GM12878 (cell line): ENCODE data around the gene RAB25. TPM values are rescaled to one million over a fixed set of nuclear protein-coding genes. Genes with fewer than 3 reads are reported as not detected.

Experiments used
- ATAC-seq: fragments of 200-7000 bp; cut with Tn5 transposase; 3 replicates; pipeline ENCODE4 v1.9.1; 2020; ENCODE audit warnings: mild to moderate bottlenecking, moderate library complexity
- BruUV-seq: library from RNA; stranded (reverse); fragments of 400-500 nt; replicated peaks from 2 replicates; lab custom pipeline; 2021; lab: Mats Ljungman, UMichigan
- CTCF ChIA-PET: fragments of 300-600 bp; sonication (Branson Sonifier 250); formaldehyde crosslinking; extraction: SDS; loops from one replicate; lab custom pipeline; 2021; ENCODE audit warnings: inconsistent platforms; lab: Yijun Ruan, JAX
- POLR2A ChIA-PET: fragments of 350-600 bp; formaldehyde crosslinking; extraction: SDS; loops from one replicate; lab custom pipeline; 2021; ENCODE audit warnings: inconsistent platforms; lab: Charles Lee
- RAD21 ChIA-PET: fragments of 300-600 bp; sonication (Branson Sonifier 250); formaldehyde crosslinking; loops from one replicate; lab custom pipeline; 2023; ENCODE audit warnings: antibody characterized with exemption; ENCODE audit not compliant: unreplicated experiment; lab: Charles Lee
- SMC1A ChIA-PET: fragments of 300-600 bp; sonication (Branson Sonifier 250); formaldehyde crosslinking; loops from one replicate; lab custom pipeline; 2023; ENCODE audit not compliant: unreplicated experiment, uncharacterized antibody; lab: Charles Lee
- DNase-seq: peaks from one replicate; pipeline ENCODE4 v3.0.0-alpha.2; 2011; ENCODE audit warnings: low read depth, low spot score
- FAIRE-seq: peaks from 3 replicates; lab custom pipeline; 2011; peaks lifted over from hg19 to GRCh38; lab: Jason Lieb, UNC
- H2AFZ ChIP-seq: 2 replicates; pipeline ENCODE4 v1.6.0; 2011; ENCODE audit warnings: low read depth, low read length, control low read depth; ENCODE audit not compliant: control insufficient read depth
- H3K27ac ChIP-seq: 2 replicates; pipeline ENCODE4 v1.5.1; 2011; ENCODE audit warnings: control low read depth; ENCODE audit not compliant: control insufficient read depth, insufficient read depth
- H3K27me3 ChIP-seq, 2 experiments: replicated peaks in 1 of 2; 2 replicates each; pipeline versions ENCODE4 v1.6.0 to v1.6.1; 2011; ENCODE audit warnings: low read length in 1 of 2; ENCODE audit not compliant: control insufficient read depth in 2 of 2, insufficient read depth in 2 of 2
- H3K36me3 ChIP-seq, 2 experiments: 2 replicates each; pipeline ENCODE4 v1.5.1; 2011; ENCODE audit warnings: low read length in 1 of 2; ENCODE audit not compliant: control insufficient read depth in 2 of 2, insufficient read depth in 2 of 2
- H3K4me1 ChIP-seq: 2 replicates; pipeline ENCODE4 v1.6.1; 2011; ENCODE audit warnings: mild to moderate bottlenecking, low read length, moderate library complexity, mixed read lengths; ENCODE audit not compliant: control insufficient read depth, insufficient read depth
- H3K4me2 ChIP-seq: 2 replicates; pipeline ENCODE4 v1.6.0; 2011; ENCODE audit warnings: control low read depth; ENCODE audit not compliant: control insufficient read depth, insufficient read depth
- H3K4me3 ChIP-seq: fragments of 200-600 bp; sonication (generic); 2 replicates; pipeline ENCODE4 v1.5.1; 2016
- H3K79me2 ChIP-seq: 2 replicates; pipeline ENCODE4 v1.6.0; 2011; ENCODE audit warnings: low read length; ENCODE audit not compliant: control insufficient read depth, insufficient read depth
- H3K9ac ChIP-seq: 2 replicates; pipeline ENCODE4 v1.8.0; 2011; ENCODE audit warnings: low read length, control low read depth, mixed read lengths; ENCODE audit not compliant: control insufficient read depth, insufficient read depth
- H3K9me3 ChIP-seq: replicated peaks from 3 replicates; pipeline ENCODE4 v1.5.1; 2011; ENCODE audit warnings: mild to moderate bottlenecking, low read length; ENCODE audit not compliant: control insufficient read depth, insufficient read depth
- H4K20me1 ChIP-seq: 2 replicates; pipeline ENCODE4 v1.6.0; 2011; ENCODE audit not compliant: control insufficient read depth, insufficient read depth
- CBFB ChIP-seq: IDR thresholded peaks from 2 replicates; pipeline ENCODE4 v1.6.1; 2016; ENCODE audit warnings: antibody characterized with exemption, low read depth
- DPF2 ChIP-seq: fragments of 450-650 bp; IDR thresholded peaks from 2 replicates; pipeline ENCODE4 v1.6.1; 2017; ENCODE audit warnings: mild to moderate bottlenecking
- HDAC6 ChIP-seq: fragments of 200-600 bp; sonication (generic); IDR thresholded peaks from one replicate; pipeline ENCODE4 v1.8.0; 2017; ENCODE audit warnings: antibody characterized with exemption; ENCODE audit not compliant: unreplicated experiment
- IRF4 ChIP-seq: IDR thresholded peaks from 2 replicates; pipeline ENCODE4 v1.6.1; 2011; ENCODE audit warnings: low read depth, low read length
- POLR2A ChIP-seq: IDR thresholded peaks from 2 replicates; pipeline ENCODE4 v1.6.1; 2011; ENCODE audit warnings: low read depth, mild to moderate bottlenecking, low read length
- ZNF622 ChIP-seq: fragments of 450-650 bp; IDR thresholded peaks from 2 replicates; pipeline ENCODE4 v1.6.1; 2017; ENCODE audit warnings: mild to moderate bottlenecking, inconsistent platforms
- WGBS: methylation state at CpG from one replicate; pipeline ENCODE4 v1.1.6; 2016; ENCODE audit warnings: low lambda C conversion rate; ENCODE audit not compliant: insufficient replicate concordance, insufficient coverage; ENCODE audit errors: missing lambda C conversion rate; 5-methylcytosine and 5-hydroxymethylcytosine counted together
- in situ Hi-C: fragments of 300-500 bp; cut with MboI; formaldehyde crosslinking; loops from 9 replicates; pipeline ENCODE4 v1.14.3; 2018; ENCODE audit warnings: mixed read lengths
- intact Hi-C: fragments of 100-400 bp; cut with micrococcal nuclease; formaldehyde crosslinking; loops from one replicate; pipeline ENCODE4 v1.14.2; 2022; ENCODE audit not compliant: unreplicated experiment
- polyA plus RNA-seq, 11 experiments: library from polyadenylated mRNA; depleted of rRNA in 4 of 11; unstranded in 6 of 11; stranded (reverse) in 5 of 11; fragments of >200 nt; fragmentation: Nextera tagmentation in 4 of 11; fragmentation: Illumina TruSeq in 1 of 11; extraction: Ambion mirVana in 4 of 11; extraction: Trizol in 1 of 11; gene quantifications; 1 replicate in 1 of 11; 2 replicates in 10 of 11; pipeline versions ENCODE4 v1.2.1 to v1.2.3, GENCODE V29; 2011 to 2016; ENCODE audit warnings: inconsistent platforms in 2 of 11, missing spikeins in 2 of 11, low read depth in 1 of 11
- total RNA-seq, 4 experiments: library from RNA; depleted of rRNA in 3 of 4; stranded (reverse); fragments of >200 nt in 3 of 4; fragmentation: Illumina TruSeq in 1 of 4; extraction: Trizol in 1 of 4; gene quantifications; 2 replicates each; pipeline versions ENCODE4 v1.2.1 to v1.2.3, GENCODE V29; 2013 to 2021
- TF ChIP-seq, protein P1 (sequence below): fragments of 450-650 bp; IDR thresholded peaks from 2 replicates; pipeline ENCODE4 v1.6.1; 2016; ENCODE audit warnings: mild to moderate bottlenecking
- TF ChIP-seq, protein P2 (sequence below): fragments of 450-650 bp; IDR thresholded peaks from 2 replicates; pipeline ENCODE4 v1.6.1; 2017; ENCODE audit warnings: borderline replicate concordance
- TF ChIP-seq, protein P3 (sequence below): fragments of 450-650 bp; IDR thresholded peaks from 2 replicates; pipeline ENCODE4 v1.6.1; 2016; ENCODE audit warnings: mild to moderate bottlenecking
- TF ChIP-seq, protein P4 (sequence below): IDR thresholded peaks from 2 replicates; pipeline ENCODE4 v1.6.1; 2012; ENCODE audit warnings: improper control_type of control experiment, low read depth, low read length; ENCODE audit not compliant: insufficient replicate concordance

The RAB25 gene
- total and polyA plus RNA-seq, 10 of the 15 experiments (the other 5 are each of a cell fraction or from before 2014, with no cell fraction given): 0.16 to 0.36 (median 0.22) TPM; not detected in 7

- intact Hi-C loops (loop anchor here (10.0 kb wide), 1 partner anchor 193 kb away; the partner anchor contains the start of genes SMG5 and TMEM79), in situ Hi-C loops (loop anchor here (5.0 kb wide), 2 partner anchors 41 to 131 kb away; no protein-coding TSS in a partner anchor)
- ChIA-PET POLR2A (interaction anchor here (1.2 to 2.2 kb wide), 2 partner anchors 32 to 37 kb away, joined by 4 to 9 read pairs; no protein-coding TSS in a partner anchor), SMC1A (interaction anchor here (2.4 to 23.8 kb wide), 2 partner anchors 12 to 33 kb away, joined by 5 to 874 read pairs; partner anchors contain the start of gene LMNA), CTCF (interaction anchor here (0.7 to 21.5 kb wide), 19 partner anchors 8 to 294 kb away, joined by 3 to 1294 read pairs (median 4); partner anchors contain the start of gene LMNA), RAD21 (interaction anchor here (0.6 to 22.4 kb wide), 7 partner anchors 30 to 227 kb away, joined by 3 to 695 read pairs (median 3); partner anchors contain the start of gene LMNA)
- no TSS peak for BruUV-seq
- ATAC-seq (no peak), FAIRE-seq (no peak), DNase-seq (no peak)
- Histone ChIP-seq H3K9ac (no peak overlapping the region), H3K79me2 (peaks cover 2% of the 10 kb centered on the region; the same call in 1 of the 2 replicates), H3K9me3 (no peaks in the 10 kb centered on the region), H3K27me3 (no peaks in the 10 kb centered on the region), H4K20me1 (no peaks in the 10 kb centered on the region), H3K36me3 (no peaks in the 10 kb centered on the region), H3K27ac (no peak overlapping the region), H3K4me2 (no peak overlapping the region), H3K4me1 (peaks cover 13% of the 10 kb centered on the region), H3K4me3 (no peak overlapping the region), H2AFZ (no peak overlapping the region)
- WGBS: 71% methylated on average over 2 of the region's 2 CpGs
- TF ChIP-seq HDAC6 (no peak), DPF2 (no peak), IRF4 (no peak), POLR2A (no peak), ZNF622 (no peak), CBFB (no peak)
- TF ChIP-seq, protein P1, sequence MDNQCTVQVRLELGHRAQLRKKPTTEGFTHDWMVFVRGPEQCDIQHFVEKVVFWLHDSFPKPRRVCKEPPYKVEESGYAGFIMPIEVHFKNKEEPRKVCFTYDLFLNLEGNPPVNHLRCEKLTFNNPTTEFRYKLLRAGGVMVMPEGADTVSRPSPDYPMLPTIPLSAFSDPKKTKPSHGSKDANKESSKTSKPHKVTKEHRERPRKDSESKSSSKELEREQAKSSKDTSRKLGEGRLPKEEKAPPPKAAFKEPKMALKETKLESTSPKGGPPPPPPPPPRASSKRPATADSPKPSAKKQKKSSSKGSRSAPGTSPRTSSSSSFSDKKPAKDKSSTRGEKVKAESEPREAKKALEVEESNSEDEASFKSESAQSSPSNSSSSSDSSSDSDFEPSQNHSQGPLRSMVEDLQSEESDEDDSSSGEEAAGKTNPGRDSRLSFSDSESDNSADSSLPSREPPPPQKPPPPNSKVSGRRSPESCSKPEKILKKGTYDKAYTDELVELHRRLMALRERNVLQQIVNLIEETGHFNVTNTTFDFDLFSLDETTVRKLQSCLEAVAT: no peak
- TF ChIP-seq, protein P2, sequence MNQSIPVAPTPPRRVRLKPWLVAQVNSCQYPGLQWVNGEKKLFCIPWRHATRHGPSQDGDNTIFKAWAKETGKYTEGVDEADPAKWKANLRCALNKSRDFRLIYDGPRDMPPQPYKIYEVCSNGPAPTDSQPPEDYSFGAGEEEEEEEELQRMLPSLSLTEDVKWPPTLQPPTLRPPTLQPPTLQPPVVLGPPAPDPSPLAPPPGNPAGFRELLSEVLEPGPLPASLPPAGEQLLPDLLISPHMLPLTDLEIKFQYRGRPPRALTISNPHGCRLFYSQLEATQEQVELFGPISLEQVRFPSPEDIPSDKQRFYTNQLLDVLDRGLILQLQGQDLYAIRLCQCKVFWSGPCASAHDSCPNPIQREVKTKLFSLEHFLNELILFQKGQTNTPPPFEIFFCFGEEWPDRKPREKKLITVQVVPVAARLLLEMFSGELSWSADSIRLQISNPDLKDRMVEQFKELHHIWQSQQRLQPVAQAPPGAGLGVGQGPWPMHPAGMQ: no peak
- TF ChIP-seq, protein P3, sequence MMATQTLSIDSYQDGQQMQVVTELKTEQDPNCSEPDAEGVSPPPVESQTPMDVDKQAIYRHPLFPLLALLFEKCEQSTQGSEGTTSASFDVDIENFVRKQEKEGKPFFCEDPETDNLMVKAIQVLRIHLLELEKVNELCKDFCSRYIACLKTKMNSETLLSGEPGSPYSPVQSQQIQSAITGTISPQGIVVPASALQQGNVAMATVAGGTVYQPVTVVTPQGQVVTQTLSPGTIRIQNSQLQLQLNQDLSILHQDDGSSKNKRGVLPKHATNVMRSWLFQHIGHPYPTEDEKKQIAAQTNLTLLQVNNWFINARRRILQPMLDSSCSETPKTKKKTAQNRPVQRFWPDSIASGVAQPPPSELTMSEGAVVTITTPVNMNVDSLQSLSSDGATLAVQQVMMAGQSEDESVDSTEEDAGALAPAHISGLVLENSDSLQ: no peak
- TF ChIP-seq, protein P4, sequence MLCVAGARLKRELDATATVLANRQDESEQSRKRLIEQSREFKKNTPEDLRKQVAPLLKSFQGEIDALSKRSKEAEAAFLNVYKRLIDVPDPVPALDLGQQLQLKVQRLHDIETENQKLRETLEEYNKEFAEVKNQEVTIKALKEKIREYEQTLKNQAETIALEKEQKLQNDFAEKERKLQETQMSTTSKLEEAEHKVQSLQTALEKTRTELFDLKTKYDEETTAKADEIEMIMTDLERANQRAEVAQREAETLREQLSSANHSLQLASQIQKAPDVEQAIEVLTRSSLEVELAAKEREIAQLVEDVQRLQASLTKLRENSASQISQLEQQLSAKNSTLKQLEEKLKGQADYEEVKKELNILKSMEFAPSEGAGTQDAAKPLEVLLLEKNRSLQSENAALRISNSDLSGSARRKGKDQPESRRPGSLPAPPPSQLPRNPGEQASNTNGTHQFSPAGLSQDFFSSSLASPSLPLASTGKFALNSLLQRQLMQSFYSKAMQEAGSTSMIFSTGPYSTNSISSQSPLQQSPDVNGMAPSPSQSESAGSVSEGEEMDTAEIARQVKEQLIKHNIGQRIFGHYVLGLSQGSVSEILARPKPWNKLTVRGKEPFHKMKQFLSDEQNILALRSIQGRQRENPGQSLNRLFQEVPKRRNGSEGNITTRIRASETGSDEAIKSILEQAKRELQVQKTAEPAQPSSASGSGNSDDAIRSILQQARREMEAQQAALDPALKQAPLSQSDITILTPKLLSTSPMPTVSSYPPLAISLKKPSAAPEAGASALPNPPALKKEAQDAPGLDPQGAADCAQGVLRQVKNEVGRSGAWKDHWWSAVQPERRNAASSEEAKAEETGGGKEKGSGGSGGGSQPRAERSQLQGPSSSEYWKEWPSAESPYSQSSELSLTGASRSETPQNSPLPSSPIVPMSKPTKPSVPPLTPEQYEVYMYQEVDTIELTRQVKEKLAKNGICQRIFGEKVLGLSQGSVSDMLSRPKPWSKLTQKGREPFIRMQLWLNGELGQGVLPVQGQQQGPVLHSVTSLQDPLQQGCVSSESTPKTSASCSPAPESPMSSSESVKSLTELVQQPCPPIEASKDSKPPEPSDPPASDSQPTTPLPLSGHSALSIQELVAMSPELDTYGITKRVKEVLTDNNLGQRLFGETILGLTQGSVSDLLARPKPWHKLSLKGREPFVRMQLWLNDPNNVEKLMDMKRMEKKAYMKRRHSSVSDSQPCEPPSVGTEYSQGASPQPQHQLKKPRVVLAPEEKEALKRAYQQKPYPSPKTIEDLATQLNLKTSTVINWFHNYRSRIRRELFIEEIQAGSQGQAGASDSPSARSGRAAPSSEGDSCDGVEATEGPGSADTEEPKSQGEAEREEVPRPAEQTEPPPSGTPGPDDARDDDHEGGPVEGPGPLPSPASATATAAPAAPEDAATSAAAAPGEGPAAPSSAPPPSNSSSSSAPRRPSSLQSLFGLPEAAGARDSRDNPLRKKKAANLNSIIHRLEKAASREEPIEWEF: no peak
- TF ChIP-seq, all 136 proteins: peak for 0
These were observed 30.6 kb downstream of the RAB25 start for GRCh38 chr1:156091610-156092009.
